HepG2 (cell line): ENCODE results near the gene RAI2. TPM values are rescaled to one million over a fixed set of nuclear protein-coding genes. Genes with fewer than 3 reads are reported as not detected.

ENCODE experiments used
- ATAC-seq: fragments of 200-7000 bp; cut with Tn5 transposase; 3 replicates; pipeline ENCODE4 v1.9.1; 2020; ENCODE audit warnings: mild to moderate bottlenecking, moderate library complexity
- BruUV-seq: library from RNA; stranded (reverse); fragments of 400-500 nt; replicated peaks from 2 replicates; lab custom pipeline; 2021; lab: Mats Ljungman, UMichigan
- CTCF ChIA-PET: fragments of 300-600 bp; formaldehyde crosslinking; extraction: SDS; loops from one replicate; lab custom pipeline; 2021; ENCODE audit warnings: low total read pairs, inconsistent platforms, low intra/inter-chr PET ratio; lab: Yijun Ruan, JAX
- POLR2A ChIA-PET: fragments of 350-600 bp; sonication (Branson Sonifier 250); formaldehyde crosslinking; loops from one replicate; lab custom pipeline; 2020; ENCODE audit warnings: antibody characterized with exemption, inconsistent platforms; lab: Yijun Ruan, JAX
- DNase-seq: peaks from one replicate; pipeline ENCODE4 v3.0.0-alpha.2; 2015; ENCODE audit warnings: low spot score
- FAIRE-seq: peaks from 3 replicates; lab custom pipeline; 2011; peaks lifted over from hg19 to GRCh38; lab: Jason Lieb, UNC
- H2AFZ ChIP-seq: one replicate; pipeline ENCODE4 v1.6.1; 2011; ENCODE audit warnings: low read length, inconsistent platforms
- H3K27ac ChIP-seq: fragments of 300-600 bp; 3 replicates; pipeline ENCODE4 v1.8.0; 2011; ENCODE audit warnings: mixed run types, mild to moderate bottlenecking, mixed read lengths, low read length, inconsistent platforms; ENCODE audit not compliant: insufficient read depth; ENCODE audit errors: extremely low read length
- H3K27me3 ChIP-seq, 2 experiments: fragments of 200-600 bp in 1 of 2; 2 replicates in 1 of 2; 3 replicates in 1 of 2; pipeline versions ENCODE4 v1.6.0 to v1.8.0; 2011; ENCODE audit warnings: low read length in 2 of 2, mild to moderate bottlenecking in 2 of 2, moderate library complexity in 2 of 2, inconsistent platforms in 1 of 2; ENCODE audit not compliant: insufficient read depth in 2 of 2, control insufficient read depth in 1 of 2
- H3K36me3 ChIP-seq, 2 experiments: fragments of 200-600 bp in 1 of 2; replicated peaks in 1 of 2; 2 replicates in 1 of 2; 3 replicates in 1 of 2; pipeline versions ENCODE4 v1.5.1 to v1.8.0; 2011; ENCODE audit warnings: low read length in 2 of 2, inconsistent platforms in 1 of 2; ENCODE audit not compliant: insufficient read depth in 2 of 2, control insufficient read depth in 1 of 2
- H3K4me1 ChIP-seq: 2 replicates; pipeline ENCODE4 v1.5.1; 2012; ENCODE audit warnings: low read length, inconsistent platforms; ENCODE audit not compliant: insufficient read depth
- H3K4me2 ChIP-seq: 2 replicates; pipeline ENCODE4 v1.6.0; 2011; ENCODE audit warnings: low read depth, low read length, inconsistent platforms
- H3K4me3 ChIP-seq, 3 experiments: fragments of 200-600 bp in 1 of 3; sonication (generic), shearing (Covaris generic) in 1 of 3; replicated peaks in 1 of 3; 2 replicates each; pipeline ENCODE4 v1.5.1; 2011 to 2016; ENCODE audit warnings: low read length in 3 of 3, inconsistent platforms in 2 of 3, low read depth in 2 of 3, mild to moderate bottlenecking in 2 of 3, control low read depth in 1 of 3, mixed read lengths in 1 of 3; ENCODE audit not compliant: insufficient read depth in 1 of 3
- H3K79me2 ChIP-seq: one replicate; pipeline ENCODE4 v1.6.1; 2011; ENCODE audit warnings: low read length, inconsistent platforms; ENCODE audit not compliant: insufficient read depth
- H3K9ac ChIP-seq: 2 replicates; pipeline ENCODE4 v1.6.0; 2011; ENCODE audit warnings: mild to moderate bottlenecking, low read depth, low read length, inconsistent platforms; ENCODE audit not compliant: insufficient read depth
- H3K9me3 ChIP-seq: 2 replicates; pipeline ENCODE4 v1.5.1; 2012; ENCODE audit warnings: mild to moderate bottlenecking, low read length
- H4K20me1 ChIP-seq: 2 replicates; pipeline ENCODE4 v1.6.0; 2011; ENCODE audit warnings: inconsistent platforms, mild to moderate bottlenecking, low read length, moderate library complexity; ENCODE audit not compliant: insufficient read depth
- E2F1 ChIP-seq: sonication (generic); formaldehyde crosslinking; IDR thresholded peaks from 2 replicates; pipeline ENCODE4 v1.5.0; 2020; ENCODE audit warnings: missing genetic modification reagents
- HIC2 ChIP-seq: sonication (generic); formaldehyde crosslinking; IDR thresholded peaks from 2 replicates; pipeline ENCODE4 v1.9.0; 2022; ENCODE audit warnings: low read depth, missing genetic modification reagents
- HOXD1 ChIP-seq: sonication (generic); formaldehyde crosslinking; IDR thresholded peaks from 2 replicates; pipeline ENCODE4 v1.5.0; 2020; ENCODE audit warnings: missing genetic modification reagents
- RBM22 ChIP-seq: fragments of 200-400 bp; formaldehyde crosslinking; optimal IDR thresholded peaks from 2 replicates; pipeline ENCODE3; 2017; ENCODE audit warnings: mild to moderate bottlenecking, low read length, moderate library complexity
- SALL2 ChIP-seq: sonication (generic); formaldehyde crosslinking; IDR thresholded peaks from 2 replicates; pipeline ENCODE4 v1.8.1; 2023; ENCODE audit warnings: mild to moderate bottlenecking, missing genetic modification reagents, inconsistent platforms
- SRF ChIP-seq: IDR thresholded peaks from 2 replicates; pipeline ENCODE4 v1.6.1; 2011; ENCODE audit warnings: mild to moderate bottlenecking, low read depth, low read length, moderate library complexity
- TBL1XR1 ChIP-seq: fragments of 150-350 bp; IDR thresholded peaks from 2 replicates; pipeline ENCODE4 v1.6.1; 2014; ENCODE audit warnings: borderline replicate concordance, low read length; ENCODE audit not compliant: partially characterized antibody
- TBX3 ChIP-seq: fragments of 450-650 bp; IDR thresholded peaks from 2 replicates; pipeline ENCODE4 v1.6.1; 2017; ENCODE audit warnings: antibody characterized with exemption, mild to moderate bottlenecking, inconsistent platforms, borderline replicate concordance
- TCF7 ChIP-seq: sonication (generic); IDR thresholded peaks from 2 replicates; pipeline ENCODE4 v1.6.1; 2016; ENCODE audit warnings: antibody characterized with exemption, low read depth
- ZBTB8A ChIP-seq: sonication (generic); formaldehyde crosslinking; IDR thresholded peaks from 2 replicates; pipeline ENCODE4 v1.4.0; 2020; ENCODE audit warnings: mild to moderate bottlenecking, low read depth, missing genetic modification reagents, borderline replicate concordance
- ZMYM2 ChIP-seq: sonication (generic); formaldehyde crosslinking; IDR thresholded peaks from 2 replicates; pipeline ENCODE4 v1.8.0; 2022; ENCODE audit warnings: mild to moderate bottlenecking, missing genetic modification reagents
- ZNF557 ChIP-seq: sonication (generic); formaldehyde crosslinking; IDR thresholded peaks from 2 replicates; pipeline ENCODE4 v1.4.0; 2020; ENCODE audit warnings: missing genetic modification reagents
- ZNF570 ChIP-seq: sonication (generic); formaldehyde crosslinking; IDR thresholded peaks from 2 replicates; pipeline ENCODE4 v1.4.0; 2020; ENCODE audit warnings: mild to moderate bottlenecking, missing genetic modification reagents, borderline replicate concordance
- ZNF784 ChIP-seq: sonication (generic); formaldehyde crosslinking; IDR thresholded peaks from 2 replicates; pipeline ENCODE4 v1.5.1; 2020; ENCODE audit warnings: missing genetic modification reagents, mild to moderate bottlenecking, borderline replicate concordance
- ZNF841 ChIP-seq: sonication (generic); formaldehyde crosslinking; IDR thresholded peaks from 2 replicates; pipeline ENCODE4 v1.8.1; 2023; ENCODE audit warnings: missing genetic modification reagents, borderline replicate concordance
- WGBS: methylation state at CpG from one replicate; pipeline ENCODE4 v1.1.6; 2017; ENCODE audit warnings: low lambda C conversion rate; 5-methylcytosine and 5-hydroxymethylcytosine counted together
- in situ Hi-C: cut with HindIII; loops from 2 replicates; pipeline ENCODE4 v1.10.0; 2017; ENCODE audit warnings: low pct_unique_long_range_greater_than_20kb; ENCODE audit not compliant: extremely low pct_ligation_motif_present
- intact Hi-C: fragments of 100-400 bp; cut with micrococcal nuclease; formaldehyde crosslinking; loops from one replicate; pipeline ENCODE4 v1.10.0; 2022; ENCODE audit not compliant: unreplicated experiment
- polyA plus RNA-seq, 8 experiments: library from polyadenylated mRNA; depleted of rRNA in 3 of 8; stranded (reverse) in 7 of 8; unstranded in 1 of 8; fragments of >200 nt; fragmentation: Illumina TruSeq in 4 of 8; extraction: Trizol in 4 of 8; gene quantifications; 2 replicates each; pipeline versions ENCODE4 v1.2.1 to v1.2.3, GENCODE V29; 2011 to 2016; ENCODE audit warnings: low read depth in 4 of 8, missing spikeins in 1 of 8, mixed read lengths in 1 of 8; ENCODE audit not compliant: insufficient read depth in 1 of 8
- total RNA-seq, 5 experiments: library from RNA; depleted of rRNA; stranded (reverse); fragments of >200 nt; fragmentation: Illumina TruSeq; extraction: Trizol; gene quantifications; 2 replicates each; pipeline ENCODE4 v1.2.3, GENCODE V29; 2016; ENCODE audit warnings: low read depth in 1 of 5
- TF ChIP-seq, protein P1 (sequence below): sonication (generic); formaldehyde crosslinking; IDR thresholded peaks from 2 replicates; pipeline ENCODE4 v1.4.0; 2020; ENCODE audit warnings: missing genetic modification reagents
- TF ChIP-seq, protein P2 (sequence below): IDR thresholded peaks from 2 replicates; pipeline ENCODE4 v1.6.1; 2012; ENCODE audit warnings: low read depth, low read length, improper control_type of control experiment

The RAI2 gene
- total and polyA plus RNA-seq, 2 of the 13 experiments (the other 11 are each of a cell fraction or from before 2014, with no cell fraction given) = not detected

GRCh38 chrX:17769701-17770269, 91.3 kb downstream of the RAI2 start (continued):
- no peak for TF ChIP-seq HIC2 (CRISPR knock-in tag)

DNA sequence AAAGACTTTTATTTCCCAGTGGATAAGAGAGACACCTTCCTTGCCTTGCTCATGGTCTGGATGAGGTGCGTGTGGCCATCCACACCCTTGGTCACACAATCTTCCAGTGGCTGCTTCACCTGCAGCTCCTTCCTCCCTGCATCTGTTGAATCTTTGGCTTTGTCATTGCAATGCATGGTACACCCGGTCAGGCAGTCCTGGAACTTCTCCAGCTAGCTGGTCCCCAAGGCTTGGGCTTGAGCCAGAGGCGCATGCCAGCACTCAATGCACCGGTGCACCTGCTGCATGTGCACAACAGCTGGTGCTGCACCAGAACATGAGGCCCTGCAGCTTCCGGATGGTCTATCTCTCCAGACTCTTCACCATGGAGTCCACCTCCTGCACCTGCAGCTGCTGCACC, 92.1 kb downstream of the RAI2 start:
- Histone ChIP-seq H3K4me1 (no peaks in the 10 kb centered on the region), H3K36me3 (no peaks in the 10 kb centered on the region), H3K27me3 (no peaks in the 10 kb centered on the region; a peak in 1 of 5 replicates), H3K9ac (no peak overlapping the region), H3K79me2 (no peaks in the 10 kb centered on the region), H4K20me1 (no peaks in the 10 kb centered on the region), H3K9me3 (no peaks in the 10 kb centered on the region), H3K4me3 (no peak overlapping the region), H2AFZ (no peak overlapping the region), H3K27ac (no peak overlapping the region), H3K4me2 (no peak overlapping the region)
- ATAC-seq (no peak), FAIRE-seq (no peak), DNase-seq (no peak)
- no TSS peak for BruUV-seq
- intact Hi-C loops = no loop called here
- WGBS = 100% methylated on average over 1 of the region's 5 CpGs
- ChIA-PET CTCF (no interaction called here), POLR2A (no interaction called here)
- in situ Hi-C loops = no loop called here
- TF ChIP-seq, protein P1, sequence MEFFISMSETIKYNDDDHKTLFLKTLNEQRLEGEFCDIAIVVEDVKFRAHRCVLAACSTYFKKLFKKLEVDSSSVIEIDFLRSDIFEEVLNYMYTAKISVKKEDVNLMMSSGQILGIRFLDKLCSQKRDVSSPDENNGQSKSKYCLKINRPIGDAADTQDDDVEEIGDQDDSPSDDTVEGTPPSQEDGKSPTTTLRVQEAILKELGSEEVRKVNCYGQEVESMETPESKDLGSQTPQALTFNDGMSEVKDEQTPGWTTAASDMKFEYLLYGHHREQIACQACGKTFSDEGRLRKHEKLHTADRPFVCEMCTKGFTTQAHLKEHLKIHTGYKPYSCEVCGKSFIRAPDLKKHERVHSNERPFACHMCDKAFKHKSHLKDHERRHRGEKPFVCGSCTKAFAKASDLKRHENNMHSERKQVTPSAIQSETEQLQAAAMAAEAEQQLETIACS (CRISPR knock-in tag) = no peak
- TF ChIP-seq E2F1 (CRISPR knock-in tag) = no peak
- TF ChIP-seq SALL2 = no peak
- no peak for TF ChIP-seq ZBTB8A (CRISPR knock-in tag)
- TF ChIP-seq TBL1XR1 = no peak
- no peak for TF ChIP-seq ZMYM2 (CRISPR knock-in tag)
- no peak for TF ChIP-seq RBM22
- no peak for TF ChIP-seq HOXD1 (CRISPR knock-in tag)
- no peak for TF ChIP-seq SRF
- no peak for TF ChIP-seq TBX3
- no peak for TF ChIP-seq ZNF841
- TF ChIP-seq, protein P2, sequence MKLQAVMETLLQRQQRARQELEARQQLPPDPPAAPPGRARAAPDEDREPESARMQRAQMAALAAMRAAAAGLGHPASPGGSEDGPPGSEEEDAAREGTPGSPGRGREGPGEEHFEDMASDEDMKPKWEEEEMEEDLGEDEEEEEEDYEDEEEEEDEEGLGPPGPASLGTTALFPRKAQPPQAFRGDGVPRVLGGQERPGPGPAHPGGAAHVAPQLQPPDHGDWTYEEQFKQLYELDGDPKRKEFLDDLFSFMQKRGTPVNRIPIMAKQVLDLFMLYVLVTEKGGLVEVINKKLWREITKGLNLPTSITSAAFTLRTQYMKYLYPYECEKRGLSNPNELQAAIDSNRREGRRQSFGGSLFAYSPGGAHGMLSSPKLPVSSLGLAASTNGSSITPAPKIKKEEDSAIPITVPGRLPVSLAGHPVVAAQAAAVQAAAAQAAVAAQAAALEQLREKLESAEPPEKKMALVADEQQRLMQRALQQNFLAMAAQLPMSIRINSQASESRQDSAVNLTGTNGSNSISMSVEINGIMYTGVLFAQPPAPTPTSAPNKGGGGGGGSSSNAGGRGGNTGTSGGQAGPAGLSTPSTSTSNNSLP = no peak
- no peak for TF ChIP-seq ZNF570 (CRISPR knock-in tag)
- TF ChIP-seq TCF7 = no peak
- TF ChIP-seq ZNF784 (CRISPR knock-in tag) = no peak
- TF ChIP-seq ZNF557 (CRISPR knock-in tag) = no peak
